Mucosa of descending colon (tissue), 3 donors: ENCODE data around the gene PPP3CB. TPM values are rescaled to one million over a fixed set of nuclear protein-coding genes. Genes with fewer than 3 reads are reported as not detected.
A peak's percentile ranks its signal among the peaks of the same experiment; 100 is the strongest.

Experiments used
- ATAC-seq: fragments of 200-7000 bp; cut with Tn5 transposase; one replicate; pipeline ENCODE4 v1.9.1; 2020; ENCODE audit warnings: mild to moderate bottlenecking, moderate library complexity
- DNase-seq, 3 donors: peaks; one replicate each; pipeline ENCODE4 v3.0.0-alpha.2; 2020
- H3K36me3 ChIP-seq: fragments of 200-600 bp; one replicate; pipeline ENCODE4 v1.8.0; 2021; ENCODE audit warnings: low read depth, mild to moderate bottlenecking
- H3K4me1 ChIP-seq: fragments of 200-600 bp; one replicate; pipeline ENCODE4 v1.8.0; 2021; ENCODE audit warnings: low read depth, mild to moderate bottlenecking
- H3K4me3 ChIP-seq: fragments of 200-600 bp; one replicate; pipeline ENCODE4 v1.8.0; 2021; ENCODE audit warnings: mild to moderate bottlenecking
- H3K9me3 ChIP-seq: fragments of 200-600 bp; one replicate; pipeline ENCODE4 v1.8.0; 2021; ENCODE audit warnings: mild to moderate bottlenecking
- intact Hi-C, 2 donors: fragments of 100-400 bp; cut with DNase I in 1 of 2; cut with micrococcal nuclease in 1 of 2; formaldehyde crosslinking; loops; one replicate each; pipeline versions ENCODE4 v1.11.0 to v1.11.1; 2022; cut with DNase I, micrococcal nuclease
- total RNA-seq, 3 donors: library from RNA; stranded (reverse); fragmentation: NEBNext Ultra II Directional in 2 of 3; extraction: Animal tissue kit (Norgen Biotek cat#: 25700) in 2 of 3; gene quantifications; one replicate each; pipeline versions ENCODE4 v1.2.1 to v1.2.4, GENCODE V29; 2021 to 2023
- TF ChIP-seq, protein P1 (sequence below): fragments of 200-600 bp; IDR thresholded peaks from one replicate; pipeline ENCODE4 v1.8.0; 2022; ENCODE audit warnings: antibody characterized with exemption, mild to moderate bottlenecking
- donor health status: DM: no; HTN: no; CAD: no; lungs with moderate emphysema.
- donor health status: DM: no; HTN: no; CAD: no.
- donor health status: DM: no; HTN: yes; CAD: no.

PPP3CB gene
- total RNA-seq, 3 donors from 2014 or later, result 25.8 to 79.6 (median 27.3) TPM

DNA sequence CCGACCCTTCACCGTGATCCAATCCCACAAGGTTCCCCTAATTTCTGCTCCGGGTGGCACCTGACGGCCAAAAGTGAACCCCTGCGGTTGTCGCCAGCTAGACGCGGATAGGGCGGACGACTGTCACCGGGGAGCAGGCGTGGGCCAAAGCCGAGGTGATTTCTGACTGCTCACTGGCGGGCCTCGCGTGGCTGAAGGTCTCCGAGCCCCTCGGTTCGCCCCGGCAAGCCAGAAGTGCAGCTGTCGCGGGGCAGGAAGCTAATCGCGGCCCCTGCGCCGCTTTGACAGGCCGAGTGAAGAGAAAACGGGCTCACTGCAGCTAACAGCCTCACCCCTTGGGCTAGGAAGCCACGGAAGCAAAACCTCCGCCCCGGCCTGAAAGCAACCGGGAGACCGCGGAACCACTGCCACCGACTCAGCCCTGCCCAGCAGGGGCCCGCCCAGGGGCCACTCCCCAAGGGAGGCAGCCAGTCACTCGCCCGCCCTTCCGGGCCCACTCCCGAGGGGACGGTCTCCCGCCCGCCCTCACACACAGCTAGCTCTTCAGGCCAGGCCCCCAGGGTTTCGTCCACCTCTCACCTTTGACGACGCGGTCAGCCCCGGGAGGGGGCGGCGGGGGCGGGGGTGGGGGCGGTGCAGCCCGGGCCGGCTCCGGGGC, 469 bp downstream of the PPP3CB start:
- ATAC-seq (peak; percentile 97), DNase-seq (peak; percentile 94 to 97 (median 96))
- H3K4me3 ChIP-seq, result peak overlapping the region; percentile 57
- no peaks in the 10 kb centered on the region for H3K36me3 ChIP-seq
- intact Hi-C loops, result no loop called here
- TF ChIP-seq, protein P1, sequence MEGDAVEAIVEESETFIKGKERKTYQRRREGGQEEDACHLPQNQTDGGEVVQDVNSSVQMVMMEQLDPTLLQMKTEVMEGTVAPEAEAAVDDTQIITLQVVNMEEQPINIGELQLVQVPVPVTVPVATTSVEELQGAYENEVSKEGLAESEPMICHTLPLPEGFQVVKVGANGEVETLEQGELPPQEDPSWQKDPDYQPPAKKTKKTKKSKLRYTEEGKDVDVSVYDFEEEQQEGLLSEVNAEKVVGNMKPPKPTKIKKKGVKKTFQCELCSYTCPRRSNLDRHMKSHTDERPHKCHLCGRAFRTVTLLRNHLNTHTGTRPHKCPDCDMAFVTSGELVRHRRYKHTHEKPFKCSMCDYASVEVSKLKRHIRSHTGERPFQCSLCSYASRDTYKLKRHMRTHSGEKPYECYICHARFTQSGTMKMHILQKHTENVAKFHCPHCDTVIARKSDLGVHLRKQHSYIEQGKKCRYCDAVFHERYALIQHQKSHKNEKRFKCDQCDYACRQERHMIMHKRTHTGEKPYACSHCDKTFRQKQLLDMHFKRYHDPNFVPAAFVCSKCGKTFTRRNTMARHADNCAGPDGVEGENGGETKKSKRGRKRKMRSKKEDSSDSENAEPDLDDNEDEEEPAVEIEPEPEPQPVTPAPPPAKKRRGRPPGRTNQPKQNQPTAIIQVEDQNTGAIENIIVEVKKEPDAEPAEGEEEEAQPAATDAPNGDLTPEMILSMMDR, result no peak
- no peaks in the 10 kb centered on the region for H3K9me3 ChIP-seq
- H3K4me1 ChIP-seq, result peaks cover 32% of the 10 kb centered on the region

DNA sequence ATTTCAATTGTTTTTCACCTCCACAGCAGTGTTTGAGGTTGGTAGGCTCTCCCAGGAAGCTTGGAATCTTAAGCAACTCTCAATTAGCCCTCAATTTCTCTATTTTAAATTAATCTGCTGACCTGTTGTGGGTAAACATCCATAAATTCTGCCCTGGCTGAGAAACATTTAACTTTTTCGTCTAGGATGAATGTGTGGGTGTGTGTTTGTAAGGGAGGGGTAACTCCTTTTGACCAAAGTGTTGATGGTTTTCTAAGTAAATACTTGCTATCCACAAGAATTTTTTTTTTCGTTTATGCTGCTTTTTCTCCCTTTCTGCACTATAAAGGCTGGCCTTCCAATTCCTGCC, 973 bp downstream of the PPP3CB start:
- Histone ChIP-seq H3K9me3 (no peaks in the 10 kb centered on the region), H3K4me3 (peak overlapping the region; percentile 57), H3K4me1 (peaks cover 32% of the 10 kb centered on the region), H3K36me3 (no peaks in the 10 kb centered on the region)
- intact Hi-C loops, result no loop called here
- ATAC-seq, result no peak
- TF ChIP-seq, protein P1, result no peak
- no peak for DNase-seq

DNA sequence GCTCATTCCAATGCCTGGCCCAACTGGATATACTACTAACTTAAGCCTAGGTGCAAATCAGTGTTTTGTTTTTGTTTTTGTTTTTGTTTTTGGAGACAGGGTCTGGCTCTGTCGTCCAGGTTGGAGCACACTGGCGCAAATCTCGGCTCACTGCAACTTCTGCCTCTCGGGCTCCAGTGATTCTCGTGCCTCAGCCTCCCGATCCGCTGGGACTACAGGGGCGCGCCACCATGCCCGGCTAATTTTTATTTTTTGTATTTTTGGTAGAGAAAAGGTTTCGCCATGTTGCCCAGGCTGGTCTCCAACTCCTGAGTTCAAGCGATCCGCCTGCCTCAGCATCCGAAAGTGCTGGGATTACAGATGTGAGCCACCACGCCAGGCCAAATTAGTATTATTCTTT, 1.6 kb downstream of the PPP3CB start:
- DNase-seq (no peak), ATAC-seq (no peak)
- Histone ChIP-seq H3K36me3 (no peaks in the 10 kb centered on the region), H3K4me1 (peaks cover 32% of the 10 kb centered on the region), H3K9me3 (no peaks in the 10 kb centered on the region), H3K4me3 (no peak overlapping the region)
- TF ChIP-seq, protein P1, result no peak
- intact Hi-C loops, result no loop called here

DNA sequence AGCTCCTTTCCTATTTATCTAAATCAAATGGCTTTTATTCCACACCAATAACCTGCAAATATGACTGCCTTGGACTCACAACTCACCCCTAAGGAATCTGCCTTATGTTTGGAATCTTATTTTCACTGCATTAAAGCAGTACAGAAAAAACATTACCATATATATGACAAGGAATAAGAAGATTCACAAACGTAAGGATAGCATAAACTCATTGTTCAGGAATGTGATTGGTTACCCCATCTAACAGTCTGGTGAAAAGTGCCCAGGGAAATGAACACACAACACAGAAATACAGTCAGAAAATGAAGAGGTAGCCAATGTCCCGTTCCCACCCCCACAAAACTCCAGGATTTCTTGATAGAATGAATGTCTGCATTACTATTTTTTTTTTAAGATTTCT, 2.0 kb downstream of the PPP3CB start:
- ATAC-seq, result no peak

DNA sequence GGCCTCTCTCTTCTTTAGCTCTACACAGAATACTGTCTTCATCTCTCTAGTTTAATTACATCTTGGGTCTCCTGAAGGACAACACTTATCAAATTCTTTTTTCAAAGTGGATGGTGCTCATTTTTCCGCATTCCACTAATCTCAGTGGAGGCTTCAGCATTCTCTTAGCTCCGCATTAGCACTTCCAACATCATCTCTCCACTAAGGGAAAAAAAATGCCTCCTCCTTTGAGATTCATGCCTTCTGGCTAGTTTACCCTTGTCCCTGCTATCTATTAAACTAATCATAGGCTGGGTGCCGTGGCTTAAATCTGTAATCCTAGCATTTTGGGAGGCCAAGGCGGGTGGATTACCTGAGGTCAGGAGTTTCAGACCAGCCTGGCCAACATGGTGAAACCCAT, 9.2 kb downstream of the PPP3CB start:
- Histone ChIP-seq H3K4me3 (no peak overlapping the region), H3K9me3 (no peaks in the 10 kb centered on the region), H3K4me1 (peaks cover 3% of the 10 kb centered on the region), H3K36me3 (no peaks in the 10 kb centered on the region)
- no peak for DNase-seq
- intact Hi-C loops, result no loop called here
- no peak for ATAC-seq
- TF ChIP-seq, protein P1, result no peak

More for the DNA sequence above, 2.0 kb downstream of the PPP3CB start:
- intact Hi-C loops, result no loop called here
- Histone ChIP-seq H3K4me1 (peaks cover 32% of the 10 kb centered on the region), H3K36me3 (no peaks in the 10 kb centered on the region), H3K9me3 (no peaks in the 10 kb centered on the region), H3K4me3 (no peak overlapping the region)
- DNase-seq, result no peak
- TF ChIP-seq, protein P1, result no peak

DNA sequence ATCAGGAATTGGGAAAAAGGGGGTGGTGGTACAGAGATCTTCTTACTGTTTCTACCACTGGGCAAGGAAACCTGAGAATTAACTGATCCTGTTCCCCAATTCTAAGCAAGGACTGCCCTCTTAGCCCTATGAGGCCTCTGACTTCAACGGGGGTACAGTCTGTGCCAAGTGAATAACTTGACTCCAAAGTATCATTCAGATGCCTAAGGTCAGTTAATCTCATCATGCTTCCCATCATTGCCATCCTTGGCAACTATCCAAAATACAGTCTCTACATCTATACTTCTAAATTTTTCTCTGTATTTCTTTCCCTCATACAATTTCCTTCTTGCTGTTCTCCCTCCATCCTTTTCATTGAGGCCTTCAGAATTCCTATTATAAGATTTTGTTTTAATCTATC, 10.5 kb downstream of the PPP3CB start:
- TF ChIP-seq, protein P1, result no peak
- intact Hi-C loops, result no loop called here
- H3K9me3 ChIP-seq, result no peaks in the 10 kb centered on the region
- no peak overlapping the region for H3K4me3 ChIP-seq
- DNase-seq (no peak), ATAC-seq (no peak)
- no peaks in the 10 kb centered on the region for H3K36me3 ChIP-seq
- no peaks in the 10 kb centered on the region for H3K4me1 ChIP-seq
